HepG2 (cell line): Measurements from ENCODE around the gene LENEP. TPM values are rescaled to one million over a fixed set of nuclear protein-coding genes. Genes with fewer than 3 reads are reported as not detected.

Experiments used
- ATAC-seq: fragments of 200-7000 bp; cut with Tn5 transposase; 3 replicates; pipeline ENCODE4 v1.9.1; 2020; ENCODE audit warnings: mild to moderate bottlenecking, moderate library complexity
- BruUV-seq: library from RNA; stranded (reverse); fragments of 400-500 nt; replicated peaks from 2 replicates; lab custom pipeline; 2021; lab: Mats Ljungman, UMichigan
- CTCF ChIA-PET: fragments of 300-600 bp; formaldehyde crosslinking; extraction: SDS; loops from one replicate; lab custom pipeline; 2021; ENCODE audit warnings: low total read pairs, inconsistent platforms, low intra/inter-chr PET ratio; lab: Yijun Ruan, JAX
- POLR2A ChIA-PET: fragments of 350-600 bp; sonication (Branson Sonifier 250); formaldehyde crosslinking; loops from one replicate; lab custom pipeline; 2020; ENCODE audit warnings: antibody characterized with exemption, inconsistent platforms; lab: Yijun Ruan, JAX
- DNase-seq: peaks from one replicate; pipeline ENCODE4 v3.0.0-alpha.2; 2015; ENCODE audit warnings: low spot score
- FAIRE-seq: peaks from 3 replicates; lab custom pipeline; 2011; peaks lifted over from hg19 to GRCh38; lab: Jason Lieb, UNC
- H2AFZ ChIP-seq: one replicate; pipeline ENCODE4 v1.6.1; 2011; ENCODE audit warnings: low read length, inconsistent platforms
- H3K27ac ChIP-seq: fragments of 300-600 bp; 3 replicates; pipeline ENCODE4 v1.8.0; 2011; ENCODE audit warnings: mixed run types, mild to moderate bottlenecking, mixed read lengths, low read length, inconsistent platforms; ENCODE audit not compliant: insufficient read depth; ENCODE audit errors: extremely low read length
- H3K27me3 ChIP-seq, 2 experiments: fragments of 200-600 bp in 1 of 2; 2 replicates in 1 of 2; 3 replicates in 1 of 2; pipeline versions ENCODE4 v1.6.0 to v1.8.0; 2011; ENCODE audit warnings: low read length in 2 of 2, mild to moderate bottlenecking in 2 of 2, moderate library complexity in 2 of 2, inconsistent platforms in 1 of 2; ENCODE audit not compliant: insufficient read depth in 2 of 2, control insufficient read depth in 1 of 2
- H3K36me3 ChIP-seq, 2 experiments: fragments of 200-600 bp in 1 of 2; replicated peaks in 1 of 2; 2 replicates in 1 of 2; 3 replicates in 1 of 2; pipeline versions ENCODE4 v1.5.1 to v1.8.0; 2011; ENCODE audit warnings: low read length in 2 of 2, inconsistent platforms in 1 of 2; ENCODE audit not compliant: insufficient read depth in 2 of 2, control insufficient read depth in 1 of 2
- H3K4me1 ChIP-seq: 2 replicates; pipeline ENCODE4 v1.5.1; 2012; ENCODE audit warnings: low read length, inconsistent platforms; ENCODE audit not compliant: insufficient read depth
- H3K4me2 ChIP-seq: 2 replicates; pipeline ENCODE4 v1.6.0; 2011; ENCODE audit warnings: low read depth, low read length, inconsistent platforms
- H3K4me3 ChIP-seq, 3 experiments: fragments of 200-600 bp in 1 of 3; sonication (generic), shearing (Covaris generic) in 1 of 3; replicated peaks in 1 of 3; 2 replicates each; pipeline ENCODE4 v1.5.1; 2011 to 2016; ENCODE audit warnings: low read length in 3 of 3, inconsistent platforms in 2 of 3, low read depth in 2 of 3, mild to moderate bottlenecking in 2 of 3, control low read depth in 1 of 3, mixed read lengths in 1 of 3; ENCODE audit not compliant: insufficient read depth in 1 of 3
- H3K79me2 ChIP-seq: one replicate; pipeline ENCODE4 v1.6.1; 2011; ENCODE audit warnings: low read length, inconsistent platforms; ENCODE audit not compliant: insufficient read depth
- H3K9ac ChIP-seq: 2 replicates; pipeline ENCODE4 v1.6.0; 2011; ENCODE audit warnings: mild to moderate bottlenecking, low read depth, low read length, inconsistent platforms; ENCODE audit not compliant: insufficient read depth
- H3K9me3 ChIP-seq: 2 replicates; pipeline ENCODE4 v1.5.1; 2012; ENCODE audit warnings: mild to moderate bottlenecking, low read length
- H4K20me1 ChIP-seq: 2 replicates; pipeline ENCODE4 v1.6.0; 2011; ENCODE audit warnings: inconsistent platforms, mild to moderate bottlenecking, low read length, moderate library complexity; ENCODE audit not compliant: insufficient read depth
- EZH2 ChIP-seq: conservative IDR thresholded peaks from 2 replicates; pipeline ENCODE4 v1.6.1; 2012; ENCODE audit warnings: mild to moderate bottlenecking, low read depth, low read length, moderate library complexity
- MAFF ChIP-seq: IDR thresholded peaks from 2 replicates; pipeline ENCODE4 v1.6.1; 2011; ENCODE audit warnings: low read depth, low read length, improper control_type of control experiment
- MAFK ChIP-seq, 2 experiments: IDR thresholded peaks in 1 of 2; conservative IDR thresholded peaks in 1 of 2; 2 replicates each; pipeline ENCODE4 v1.6.1; 2011; ENCODE audit warnings: improper control_type of control experiment in 2 of 2, low read length in 2 of 2
- POLR2G ChIP-seq: fragments of 200-400 bp; formaldehyde crosslinking; IDR thresholded peaks from 2 replicates; pipeline ENCODE4 v1.6.1; 2018; ENCODE audit warnings: mild to moderate bottlenecking, low read depth, low read length, moderate library complexity
- RBM22 ChIP-seq: fragments of 200-400 bp; formaldehyde crosslinking; optimal IDR thresholded peaks from 2 replicates; pipeline ENCODE3; 2017; ENCODE audit warnings: mild to moderate bottlenecking, low read length, moderate library complexity
- ZNF781 ChIP-seq: sonication (generic); formaldehyde crosslinking; IDR thresholded peaks from 2 replicates; pipeline ENCODE4 v1.5.1; 2020; ENCODE audit warnings: borderline replicate concordance, mild to moderate bottlenecking, missing genetic modification reagents; ENCODE audit errors: not compliant biosample characterization
- WGBS: methylation state at CpG from one replicate; pipeline ENCODE4 v1.1.6; 2017; ENCODE audit warnings: low lambda C conversion rate; 5-methylcytosine and 5-hydroxymethylcytosine counted together
- in situ Hi-C: cut with HindIII; loops from 2 replicates; pipeline ENCODE4 v1.10.0; 2017; ENCODE audit warnings: low pct_unique_long_range_greater_than_20kb; ENCODE audit not compliant: extremely low pct_ligation_motif_present
- intact Hi-C: fragments of 100-400 bp; cut with micrococcal nuclease; formaldehyde crosslinking; loops from one replicate; pipeline ENCODE4 v1.10.0; 2022; ENCODE audit not compliant: unreplicated experiment
- polyA plus RNA-seq, 8 experiments: library from polyadenylated mRNA; depleted of rRNA in 3 of 8; stranded (reverse) in 7 of 8; unstranded in 1 of 8; fragments of >200 nt; fragmentation: Illumina TruSeq in 4 of 8; extraction: Trizol in 4 of 8; gene quantifications; 2 replicates each; pipeline versions ENCODE4 v1.2.1 to v1.2.3, GENCODE V29; 2011 to 2016; ENCODE audit warnings: low read depth in 4 of 8, missing spikeins in 1 of 8, mixed read lengths in 1 of 8; ENCODE audit not compliant: insufficient read depth in 1 of 8
- total RNA-seq, 5 experiments: library from RNA; depleted of rRNA; stranded (reverse); fragments of >200 nt; fragmentation: Illumina TruSeq; extraction: Trizol; gene quantifications; 2 replicates each; pipeline ENCODE4 v1.2.3, GENCODE V29; 2016; ENCODE audit warnings: low read depth in 1 of 5

Gene LENEP
- total and polyA plus RNA-seq, 2 of the 13 experiments (the other 11 are each of a cell fraction or from before 2014, with no cell fraction given) = 0.29 TPM; not detected in 1

GRCh38 chr1:155018617-155019348, 25.4 kb downstream of the LENEP start:
- intact Hi-C loops = no loop called here
- Histone ChIP-seq H3K4me2 (no peak overlapping the region), H3K27ac (no peak overlapping the region), H4K20me1 (no peaks in the 10 kb centered on the region), H3K36me3 (peaks cover 6 to 16% of the 10 kb centered on the region in 2 experiments; a peak in 3 of 5 replicates), H3K9me3 (no peaks in the 10 kb centered on the region), H3K79me2 (no peaks in the 10 kb centered on the region), H3K27me3 (no peaks in the 10 kb centered on the region), H3K9ac (no peak overlapping the region), H2AFZ (no peak overlapping the region), H3K4me1 (peaks cover 46% of the 10 kb centered on the region), H3K4me3 (no peak overlapping the region)
- ChIA-PET CTCF (interaction anchor here (0.8 to 2.8 kb wide), 7 partner anchors 19 to 65 kb away, joined by 3 to 54 read pairs (median 9); partner anchors contain the start of genes CKS1B, PYGO2 and ZBTB7B), POLR2A (interaction anchor here (1.1 to 2.0 kb wide), 3 partner anchors 12 to 26 kb away, joined by 4 to 9 read pairs (median 5); no protein-coding TSS in a partner anchor)
- FAIRE-seq = no peak
- in situ Hi-C loops = no loop called here
- no peak for ATAC-seq
- DNase-seq = no peak
- no peak for TF ChIP-seq EZH2
- peak; percentile 22; the same call in 1 of the 2 replicates for TF ChIP-seq POLR2G
- TF ChIP-seq ZNF781 = no peak
- peak; percentile 47; the same call in 1 of the 2 replicates for TF ChIP-seq MAFF
- peak; percentile 29 to 45; a peak in 3 of 4 replicates for TF ChIP-seq MAFK (conservative IDR thresholded peaks at IDR 0.05 in 1 of 2, IDR thresholded peaks at IDR 0.05 in 1 of 2; ENCODE audit: low read length in 2 of 2)
- peak; percentile 44 for TF ChIP-seq RBM22
- no TSS peak for BruUV-seq
- 91% methylated on average over 8 of the region's 8 CpGs for WGBS
